ENCODE results near the gene VPS25. TPM values are rescaled to one million over a fixed set of nuclear protein-coding genes. Genes with fewer than 3 reads are reported as not detected.

VPS25 gene
- total and polyA plus RNA-seq, 9 of the 15 experiments (the other 6 are each of a cell fraction or from before 2014, with no cell fraction given), result 123 to 352 (median 180) TPM

GRCh38 chr17:42819939-42820535, 46.8 kb downstream of the VPS25 start:
- no peak overlapping the region for H3K27ac ChIP-seq (ENCODE audit: extremely low read depth, low read depth, low read length)
- H3K9me1 ChIP-seq (ENCODE audit: control insufficient read depth, insufficient read depth, low read length), result no peaks in the 10 kb centered on the region
- in situ Hi-C loops (cut with MboI), result loop anchor here (5.0 kb wide), 1 partner anchor 98 kb away; no protein-coding TSS in a partner anchor
- POLR2A ChIA-PET, result interaction anchor here (0.7 to 1.0 kb wide), 2 partner anchors 13 to 76 kb away, joined by 3 read pairs; partner anchors contain the start of gene PSME3
- peaks cover 74% of the 10 kb centered on the region for H3K36me3 ChIP-seq (ENCODE audit: control insufficient read depth, insufficient read depth, low read length)
- WGBS (ENCODE audit: insufficient coverage, low coverage, missing lambda C conversion rate), result 0% methylated on average over 2 of the region's 2 CpGs
- ATAC-seq (peak; percentile 78), FAIRE-seq (peak; percentile 78), DNase-seq (ENCODE audit: extremely low read depth in 1 of 4, low spot score in 3 of 4) (peak; percentile 64 to 86 (median 67))
- H3K27me3 ChIP-seq (ENCODE audit: control insufficient read depth in 2 of 2, insufficient read depth in 2 of 2, low read length in 2 of 2), result no peaks in the 10 kb centered on the region
- no peak overlapping the region for H2AFZ ChIP-seq (ENCODE audit: low read depth, low read length)
- CTCF ChIA-PET (ENCODE audit: low intra/inter-chr PET ratio), result no interaction called here
- H3K9me3 ChIP-seq (replicated peaks; ENCODE audit: control insufficient read depth, insufficient read depth, low read depth, low read length), result no peaks in the 10 kb centered on the region
- intact Hi-C loops (cut with micrococcal nuclease), result no loop called here
- no TSS peak for BruUV-seq (replicated peaks)
- peaks cover 0 to 18% of the 10 kb centered on the region in 2 experiments; a peak in 2 of 5 replicates for H3K4me1 ChIP-seq (replicated peaks in 1 of 2; ENCODE audit: control insufficient read depth in 2 of 2, insufficient read depth in 2 of 2, low read length in 2 of 2)
- no peak overlapping the region for H3K4me3 ChIP-seq
- no peak overlapping the region for H3K4me2 ChIP-seq (ENCODE audit: insufficient read depth, low read length)
- no peak overlapping the region for H3K9ac ChIP-seq (ENCODE audit: insufficient read depth in 1 of 2, low read depth in 2 of 2, low read length in 2 of 2)
- peaks cover 25% of the 10 kb centered on the region for H3K79me2 ChIP-seq (ENCODE audit: control insufficient read depth, insufficient read depth, low read length)
- no peaks in the 10 kb centered on the region for H4K20me1 ChIP-seq (replicated peaks; ENCODE audit: control insufficient read depth, insufficient read depth, low read length)
- TF ChIP-seq ZFP1 (CRISPR knock-in tag; IDR thresholded peaks at IDR 0.05) (no peak), REST (IDR thresholded peaks at IDR 0.05; ENCODE audit: borderline replicate concordance) (peak; percentile 32; the same call in 1 of the 2 replicates), REST (CRISPR knock-in tag; IDR thresholded peaks at IDR 0.05; ENCODE audit: low read depth) (no peak), CREM (IDR thresholded peaks at IDR 0.05; ENCODE audit: low read depth) (peak; percentile 43; the same call in 1 of the 2 replicates), PRDM10 (IDR thresholded peaks at IDR 0.05; ENCODE audit: partially characterized antibody) (no peak), CTCFL (IDR thresholded peaks at IDR 0.05; ENCODE audit: borderline replicate concordance, insufficient read depth, low read depth, low read length, poor library complexity, severe bottlenecking) (peak; percentile 75), CBX3 (IDR thresholded peaks at IDR 0.05; ENCODE audit: borderline replicate concordance in 1 of 2, low read length in 2 of 2) (0 out of 3 replicates have a peak, but pooled peaks of 1 of the 2 experiments have one; percentile 14)
